Suprapubic skin (tissue), 4 donors: ENCODE measurements around the gene ITGA5.

Source experiments
- EP300 ChIP-seq: sonication (generic); formaldehyde crosslinking; IDR thresholded peaks from one replicate; pipeline ENCODE4 v1.6.1; 2017; ENCODE audit warnings: antibody characterized with exemption
- POLR2A ChIP-seq, 2 donors: fragments of 450-650 bp; IDR thresholded peaks; one replicate each; pipeline ENCODE4 v1.6.1; 2017; ENCODE audit warnings: antibody characterized with exemption in 2 of 2, mild to moderate bottlenecking in 2 of 2, moderate library complexity in 2 of 2
- POLR2AphosphoS5 ChIP-seq, 3 donors: sonication (generic); formaldehyde crosslinking; IDR thresholded peaks; one replicate each; pipeline ENCODE4 v1.6.1; 2017; ENCODE audit warnings: antibody characterized with exemption in 3 of 3
- TF ChIP-seq, protein P1 (sequence below), 2 donors: fragments of 200-600 bp in 1 of 2; fragments of 450-650 bp in 1 of 2; sonication (generic) in 1 of 2; IDR thresholded peaks; one replicate each; pipeline ENCODE4 v1.5.1; 2016 to 2019; ENCODE audit warnings: antibody characterized with exemption in 2 of 2, mild to moderate bottlenecking in 1 of 2, moderate library complexity in 1 of 2

DNA sequence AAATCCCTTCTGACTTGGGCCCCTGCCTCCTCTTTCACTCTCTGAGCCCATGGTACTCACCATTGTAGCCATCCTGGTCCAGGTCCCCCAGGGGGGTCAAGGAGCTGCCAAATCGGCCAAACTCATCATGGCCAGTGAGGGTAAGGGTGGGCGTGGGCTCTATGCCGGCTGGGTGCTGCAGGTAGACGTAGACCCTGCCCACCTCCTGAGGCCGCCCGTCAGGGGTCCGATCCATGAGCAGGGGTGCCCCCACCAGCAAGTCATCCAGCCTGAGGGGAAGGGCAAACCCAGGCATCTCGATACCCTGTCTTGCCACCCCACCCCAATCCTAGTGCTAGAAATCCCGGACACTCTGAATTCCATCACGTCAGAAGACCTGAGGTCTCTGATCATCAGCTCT is 14.0 kb downstream of the ITGA5 start:
- TF ChIP-seq EP300, result no peak
- TF ChIP-seq, protein P1, sequence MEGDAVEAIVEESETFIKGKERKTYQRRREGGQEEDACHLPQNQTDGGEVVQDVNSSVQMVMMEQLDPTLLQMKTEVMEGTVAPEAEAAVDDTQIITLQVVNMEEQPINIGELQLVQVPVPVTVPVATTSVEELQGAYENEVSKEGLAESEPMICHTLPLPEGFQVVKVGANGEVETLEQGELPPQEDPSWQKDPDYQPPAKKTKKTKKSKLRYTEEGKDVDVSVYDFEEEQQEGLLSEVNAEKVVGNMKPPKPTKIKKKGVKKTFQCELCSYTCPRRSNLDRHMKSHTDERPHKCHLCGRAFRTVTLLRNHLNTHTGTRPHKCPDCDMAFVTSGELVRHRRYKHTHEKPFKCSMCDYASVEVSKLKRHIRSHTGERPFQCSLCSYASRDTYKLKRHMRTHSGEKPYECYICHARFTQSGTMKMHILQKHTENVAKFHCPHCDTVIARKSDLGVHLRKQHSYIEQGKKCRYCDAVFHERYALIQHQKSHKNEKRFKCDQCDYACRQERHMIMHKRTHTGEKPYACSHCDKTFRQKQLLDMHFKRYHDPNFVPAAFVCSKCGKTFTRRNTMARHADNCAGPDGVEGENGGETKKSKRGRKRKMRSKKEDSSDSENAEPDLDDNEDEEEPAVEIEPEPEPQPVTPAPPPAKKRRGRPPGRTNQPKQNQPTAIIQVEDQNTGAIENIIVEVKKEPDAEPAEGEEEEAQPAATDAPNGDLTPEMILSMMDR (IDR thresholded peaks at IDR 0.05), result no peak
- TF ChIP-seq POLR2AphosphoS5 (IDR thresholded peaks at IDR 0.05), result no peak
- TF ChIP-seq POLR2A (IDR thresholded peaks at IDR 0.05), result no peak
